ENCODE data around the gene CPZ.

DNA sequence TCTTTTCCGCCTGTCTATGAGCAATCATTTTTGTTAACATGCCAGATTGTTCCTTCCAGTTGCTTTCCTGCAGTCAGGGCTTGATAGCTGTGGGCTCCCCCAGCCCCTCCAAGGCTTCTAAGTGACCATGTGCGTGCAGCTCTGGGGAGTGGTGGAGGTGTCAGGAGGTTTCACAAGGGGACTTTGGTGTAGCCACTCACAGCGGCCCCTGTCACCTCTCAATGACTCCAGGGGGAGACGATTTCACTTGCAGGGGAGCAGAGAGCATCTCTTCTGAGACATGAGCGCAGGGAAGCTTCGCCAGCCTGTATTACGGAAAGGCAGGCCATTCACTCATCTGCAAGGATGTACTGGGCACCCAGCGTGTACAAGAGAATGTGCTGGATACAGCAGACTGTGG, 15.5 kb upstream of the CPZ start:
- TF ChIP-seq CTCF (IDR thresholded peaks at IDR 0.05; ENCODE audit: low read length) (no peak), EZH2 (IDR thresholded peaks at IDR 0.05; ENCODE audit: borderline replicate concordance, low read length) (no peak)

All from OCI-LY1 (cell line).